Measurements from ENCODE around the gene EARS2.

GRCh38 chr16:23524886-23525285, 32.3 kb downstream of the EARS2 start:
- TF ChIP-seq EZH2 (IDR thresholded peaks at IDR 0.05) (no peak), POLR2AphosphoS5 (IDR thresholded peaks at IDR 0.05; ENCODE audit: borderline replicate concordance, low read depth, low read length) (no peak)
